Activated CD4-positive, alpha-beta T cell treated with anti-CD3 and anti-CD28 coated beads for 24 hours (primary cell): ENCODE data around the gene UGT1A6.
"Not testable (repeated sequence)": the region's sequence is repeated elsewhere in the genome, so short reads cannot be mapped to it uniquely, and the experiment has no call there.

ENCODE experiments used
- DNase-seq, 2 donors: peaks; one replicate each; pipeline ENCODE4 v3.0.0-alpha.2; 2020; ENCODE audit warnings: low read depth in 2 of 2

The UGT1A6 gene

DNA sequence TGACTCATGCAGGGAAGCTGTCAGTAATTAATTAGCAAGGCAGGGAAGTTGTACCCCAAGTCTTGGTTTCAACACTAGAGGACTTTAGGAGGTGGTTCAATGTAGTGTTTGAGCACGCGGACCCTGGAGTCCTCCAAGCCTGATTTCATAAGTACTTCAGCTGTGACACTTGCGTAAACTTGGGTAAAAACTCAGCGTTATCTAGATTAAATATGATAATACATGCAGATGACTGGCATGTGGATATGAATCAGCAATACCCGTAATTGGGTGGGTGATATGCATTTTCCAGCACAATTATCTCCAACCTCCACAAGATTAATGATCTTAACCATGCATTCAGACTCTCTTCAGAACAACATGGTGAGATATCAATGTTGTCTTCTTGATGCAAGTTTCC is 5.8 kb upstream of the UGT1A6 start:
- no peak for DNase-seq

DNA sequence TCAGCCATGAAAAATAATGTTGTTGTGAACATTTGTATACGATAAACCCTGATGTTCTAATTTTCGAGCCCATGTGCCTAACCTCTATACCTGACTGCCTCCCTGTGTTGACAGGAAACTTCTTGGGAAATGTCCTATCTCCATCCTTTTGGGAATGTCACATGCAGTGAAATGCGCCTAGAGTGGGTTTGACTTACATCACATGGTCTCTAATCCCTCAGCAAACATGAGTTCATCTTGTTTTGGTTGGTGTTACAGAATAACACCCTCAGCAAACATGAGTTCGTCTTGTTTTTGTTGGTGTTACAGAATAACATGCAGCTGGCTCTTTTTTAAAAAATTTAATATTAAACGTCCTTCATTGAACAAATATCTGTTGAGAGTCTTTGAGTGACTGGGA is 4.3 kb upstream of the UGT1A6 start:
- no peak for DNase-seq

DNA sequence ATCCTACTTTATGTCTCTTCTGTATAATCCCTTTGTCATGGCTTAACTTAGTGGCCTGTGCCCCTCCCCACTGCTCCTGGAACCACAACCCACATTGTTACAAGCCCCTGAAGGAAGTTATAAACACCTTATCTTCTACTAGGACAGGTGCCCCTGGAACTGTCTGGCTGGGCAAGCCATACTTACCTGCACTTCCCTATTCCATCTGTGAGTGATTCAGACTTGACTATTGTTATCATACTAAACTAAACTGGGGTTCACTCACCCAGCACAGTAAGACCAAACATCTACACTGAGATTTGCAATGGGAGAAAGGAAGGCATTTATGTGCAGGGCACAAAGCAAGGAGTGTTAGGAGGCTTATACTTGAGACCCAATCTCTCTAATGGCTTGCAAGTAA is 3.7 kb upstream of the UGT1A6 start:
- DNase-seq = no peak

DNA sequence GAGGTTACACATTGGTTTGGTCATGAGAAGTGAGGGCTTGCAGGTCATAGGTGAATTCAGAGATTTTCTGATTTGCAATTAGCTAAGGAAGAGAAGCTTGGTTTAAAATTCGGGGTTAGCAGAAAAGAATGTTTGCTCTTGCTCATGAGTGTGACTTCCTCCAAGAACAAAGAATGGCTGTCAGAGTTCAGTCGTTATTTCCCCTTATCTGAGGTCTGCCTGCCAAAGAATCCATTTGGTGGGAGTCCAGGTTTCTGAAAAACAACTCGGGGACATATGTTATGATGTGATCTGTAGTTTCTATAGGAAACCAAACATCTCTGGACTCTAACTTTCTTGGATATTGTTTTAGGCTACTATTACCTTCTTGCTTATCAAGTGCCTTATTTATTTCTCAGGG is 3.2 kb upstream of the UGT1A6 start:
- no peak for DNase-seq

DNA sequence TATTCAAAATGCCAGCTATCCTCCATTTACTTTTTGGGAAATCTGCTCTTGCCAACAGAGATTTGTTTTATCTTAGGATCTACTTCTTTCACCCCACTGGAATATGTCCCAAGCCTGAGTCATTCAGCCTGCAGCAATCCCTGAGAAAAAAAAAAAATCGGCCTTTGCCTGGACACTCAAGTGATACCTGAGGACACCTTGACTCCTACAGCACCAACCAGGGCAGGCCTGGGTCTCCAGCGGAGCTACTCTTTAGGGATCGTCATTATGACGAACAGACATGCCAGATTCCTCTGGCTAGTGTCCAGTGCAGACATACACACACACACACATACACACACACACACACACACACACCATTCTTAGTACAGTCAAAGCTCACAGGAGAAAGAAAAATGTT is 2.2 kb upstream of the UGT1A6 start:
- no peak for DNase-seq

DNA sequence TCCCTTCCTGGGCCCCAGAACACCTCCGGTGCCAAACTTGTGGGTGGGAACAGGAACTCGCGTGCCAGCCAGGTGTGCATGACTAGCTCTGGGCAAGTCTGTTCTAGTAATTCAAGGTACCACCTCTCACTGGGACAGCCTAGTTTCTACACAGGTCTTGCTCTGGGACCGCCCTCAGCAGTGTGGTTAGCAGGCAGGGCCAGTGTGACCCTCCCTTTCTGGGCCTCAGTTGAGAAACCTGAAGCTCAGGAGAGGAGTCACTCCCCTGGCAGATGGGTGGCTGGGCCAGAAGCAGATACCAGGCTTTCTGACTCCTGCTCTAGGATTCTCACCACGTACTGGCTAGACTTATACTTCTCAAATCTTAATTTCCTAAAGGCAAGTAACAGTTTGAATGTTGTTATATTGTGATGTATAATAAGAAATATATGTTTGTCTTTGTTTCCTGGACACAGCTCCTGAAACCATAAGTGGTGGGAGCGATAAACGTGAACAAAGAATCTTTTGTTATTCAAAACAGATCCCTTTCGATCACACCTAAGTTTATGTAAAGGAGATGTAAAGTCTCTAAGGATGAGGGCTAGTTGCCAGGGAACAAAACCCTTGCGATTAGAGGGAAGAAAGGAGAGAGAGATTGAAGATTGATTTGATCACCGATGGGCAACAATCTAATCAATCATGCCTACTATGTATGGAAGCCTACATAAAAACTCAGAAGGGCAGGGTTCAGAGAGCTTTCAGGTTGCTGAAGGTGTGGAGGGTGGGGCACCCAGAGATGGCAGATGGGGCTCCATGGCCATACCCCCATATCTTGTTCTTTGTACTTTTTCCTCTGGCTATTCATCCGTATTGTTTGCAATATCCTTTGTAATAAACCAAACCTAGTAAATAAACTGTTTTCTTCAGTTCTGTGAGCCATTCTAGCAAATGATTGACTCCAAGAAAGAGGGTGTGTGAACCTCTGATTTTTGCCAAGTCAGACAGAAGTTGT is 952 bp upstream of the UGT1A6 start:
- no peak for DNase-seq

DNA sequence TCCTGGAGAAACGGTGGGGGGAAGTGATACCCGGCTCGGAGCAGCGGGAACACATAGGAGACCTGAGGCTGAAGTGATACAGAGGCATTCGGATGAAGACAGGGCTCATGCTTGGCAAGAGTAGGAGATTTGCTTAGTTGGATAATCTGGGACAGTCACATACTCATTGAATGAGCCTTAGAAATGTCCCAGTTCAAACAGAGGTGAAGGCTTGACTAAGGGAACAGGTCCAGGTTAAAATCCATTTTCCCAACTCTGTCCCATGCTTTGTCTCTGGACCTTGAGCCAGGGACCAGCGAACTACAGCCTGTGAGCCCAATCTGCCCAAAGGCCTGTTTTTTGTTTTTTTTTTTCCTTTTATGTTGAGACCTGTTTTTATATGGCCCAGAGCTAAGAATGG is 1.3 kb downstream of the UGT1A6 start:
- no peak for DNase-seq

DNA sequence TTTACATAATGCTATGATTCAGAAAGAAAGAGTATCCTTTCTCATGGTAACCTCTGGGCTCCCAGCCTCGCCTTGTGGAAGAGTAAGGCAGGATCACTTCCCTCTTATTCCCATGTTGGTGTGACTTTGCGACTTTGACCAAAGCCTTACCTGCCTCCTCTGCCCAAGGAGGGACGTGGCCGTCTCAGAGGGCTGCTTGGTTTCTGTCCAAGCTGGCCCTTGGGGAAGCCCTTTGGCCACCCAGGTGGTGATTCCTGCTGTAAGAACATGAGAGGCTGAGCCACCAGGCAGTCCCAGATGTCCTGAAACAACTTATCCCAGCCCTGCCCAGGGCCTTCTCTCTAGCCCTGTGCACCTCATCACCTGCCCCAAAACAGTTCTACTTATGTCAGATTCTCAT is 6.0 kb downstream of the UGT1A6 start:
- no peak for DNase-seq

DNA sequence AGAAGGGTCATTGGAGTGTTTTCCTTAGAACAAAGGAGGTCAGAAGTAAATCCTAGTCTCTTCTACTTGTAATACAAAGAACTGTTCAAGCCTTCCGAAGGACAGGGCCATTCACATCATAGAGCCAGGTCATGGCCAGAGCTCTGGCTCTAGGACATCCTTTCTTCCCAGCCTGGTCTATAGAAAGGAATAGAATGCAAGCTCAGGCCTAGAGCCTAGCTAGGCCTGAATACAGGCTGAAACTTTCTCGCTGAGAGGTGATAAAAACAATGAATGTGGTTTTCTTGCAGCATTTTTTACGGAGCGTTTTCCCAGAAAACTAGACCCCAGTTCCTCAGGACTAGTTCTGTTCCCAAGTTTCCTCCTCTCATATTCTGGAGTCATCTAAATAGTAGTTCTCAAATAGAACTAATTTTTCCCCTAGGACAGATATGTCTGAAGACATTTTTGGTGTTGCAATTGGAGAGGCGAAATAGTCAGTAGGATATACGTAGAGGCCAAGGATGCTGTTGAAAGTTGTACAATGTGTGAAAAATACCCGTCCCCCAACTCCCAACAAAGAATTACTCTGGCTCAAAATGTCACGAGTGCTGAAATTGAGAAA is 6.8 kb downstream of the UGT1A6 start:
- no peak for DNase-seq

DNA sequence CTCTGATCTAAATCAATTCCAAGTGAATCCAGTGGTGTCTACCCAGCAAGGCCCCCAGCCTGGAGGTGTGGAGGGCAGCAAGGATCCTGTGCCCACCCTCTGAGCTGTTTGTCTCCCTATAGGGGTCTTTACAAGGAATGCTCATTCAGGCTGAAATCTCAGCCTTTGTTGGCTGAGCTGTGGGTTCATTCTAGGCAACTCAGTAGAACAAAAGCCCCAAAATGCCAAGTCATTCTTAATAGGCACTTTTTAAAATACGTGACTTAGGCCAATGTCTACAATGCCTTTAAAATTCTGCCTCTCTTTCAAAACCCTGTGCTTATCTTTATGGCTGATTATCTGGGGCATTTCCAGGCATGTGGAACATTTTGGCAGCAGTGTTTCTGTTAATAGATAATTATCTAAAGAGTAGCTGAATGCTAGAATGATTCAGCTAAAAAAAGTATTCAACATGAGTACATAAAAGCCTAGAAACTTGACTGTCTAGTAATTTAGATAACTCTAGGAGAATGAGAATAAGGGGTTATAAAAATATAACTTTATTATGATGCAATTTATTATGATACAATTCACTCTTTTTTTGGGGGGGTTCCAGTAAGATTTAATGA is 7.4 kb downstream of the UGT1A6 start:
- DNase-seq = no peak

DNA sequence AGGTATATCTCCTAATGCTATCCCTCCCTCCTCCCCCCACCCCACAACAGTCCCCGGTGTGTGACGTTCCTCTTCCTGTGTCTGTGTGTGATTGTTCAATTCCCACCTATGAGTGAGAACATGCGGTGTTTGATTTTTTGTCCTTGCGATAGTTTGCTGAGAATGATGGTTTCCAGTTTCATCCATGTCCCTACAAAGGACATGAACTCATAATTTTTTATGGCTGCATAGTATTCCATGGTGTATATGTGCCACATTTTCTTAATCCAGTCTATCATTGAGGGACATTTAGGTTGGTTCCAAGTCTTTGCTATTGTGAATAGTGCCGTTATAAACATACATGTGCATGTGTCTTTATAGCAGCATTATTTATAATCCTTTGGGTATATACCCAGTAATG is 8.2 kb downstream of the UGT1A6 start:
- not testable (repeated sequence) for DNase-seq

DNA sequence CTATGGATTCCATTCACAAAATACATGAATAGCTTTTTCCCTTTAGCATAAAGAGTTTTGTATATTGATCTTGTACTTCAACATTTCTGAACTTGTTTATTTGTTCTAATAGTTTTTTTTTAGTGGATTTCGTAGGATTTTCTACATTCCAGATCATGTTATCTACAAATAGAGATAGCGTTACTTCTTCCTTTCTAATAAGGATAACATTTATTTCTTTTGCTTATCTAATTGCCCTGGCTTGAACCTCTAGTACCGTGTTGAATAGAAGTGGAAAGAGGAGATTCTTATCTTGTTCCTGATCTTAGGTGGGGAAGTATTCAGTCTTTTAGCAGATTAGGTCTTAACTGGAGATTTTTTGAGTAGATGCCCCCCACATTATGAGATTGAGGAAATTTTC is 9.5 kb downstream of the UGT1A6 start:
- no peak for DNase-seq

DNA sequence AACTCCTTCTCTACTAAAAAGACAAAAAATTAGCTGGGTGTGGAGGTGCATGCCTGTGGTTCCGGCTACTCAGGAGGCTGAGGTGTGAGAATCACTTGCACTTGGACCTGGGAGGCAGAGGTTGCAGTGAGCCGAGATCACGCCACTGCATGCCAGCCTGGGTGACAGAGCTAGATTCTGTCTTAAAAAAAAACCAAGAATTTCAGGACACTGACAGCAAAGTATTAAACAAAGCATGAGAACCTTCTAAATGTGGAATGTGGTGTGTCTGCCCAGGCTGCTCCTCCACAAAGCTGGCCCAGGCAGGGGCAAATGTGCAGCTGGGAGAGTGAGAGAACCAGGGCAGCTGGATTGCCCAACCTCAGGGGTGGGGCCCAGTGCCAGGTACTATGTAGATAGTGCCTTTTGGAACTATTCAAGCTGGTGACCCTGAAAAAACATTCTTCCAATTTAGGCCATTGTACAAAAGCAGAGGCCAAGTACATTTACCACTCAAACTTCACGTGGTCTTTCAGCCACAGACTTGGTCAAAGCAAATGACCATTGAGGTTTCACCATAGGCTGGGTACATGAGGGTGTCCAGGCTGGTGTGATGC is 13.3 kb downstream of the UGT1A6 start:
- DNase-seq = no peak

DNA sequence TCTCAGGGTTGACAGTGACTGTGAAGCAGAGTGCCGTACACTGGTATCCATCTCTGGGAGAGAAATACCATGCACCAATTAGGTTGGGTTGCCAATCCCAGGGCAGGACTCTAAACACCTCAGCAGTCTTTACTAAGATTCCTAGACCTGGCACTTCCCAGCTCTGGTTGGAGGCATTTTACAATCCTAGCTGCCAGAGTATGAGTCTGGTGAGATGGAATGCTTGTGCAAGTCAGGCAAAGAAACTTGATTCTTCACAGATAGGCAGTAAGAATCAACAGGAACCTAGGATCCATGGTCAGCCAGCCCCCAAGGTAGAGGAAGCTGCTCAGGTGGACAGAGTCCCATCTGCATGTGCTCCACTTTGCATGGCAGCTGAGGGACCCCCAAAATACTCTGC is 14.0 kb downstream of the UGT1A6 start:
- DNase-seq = no peak

DNA sequence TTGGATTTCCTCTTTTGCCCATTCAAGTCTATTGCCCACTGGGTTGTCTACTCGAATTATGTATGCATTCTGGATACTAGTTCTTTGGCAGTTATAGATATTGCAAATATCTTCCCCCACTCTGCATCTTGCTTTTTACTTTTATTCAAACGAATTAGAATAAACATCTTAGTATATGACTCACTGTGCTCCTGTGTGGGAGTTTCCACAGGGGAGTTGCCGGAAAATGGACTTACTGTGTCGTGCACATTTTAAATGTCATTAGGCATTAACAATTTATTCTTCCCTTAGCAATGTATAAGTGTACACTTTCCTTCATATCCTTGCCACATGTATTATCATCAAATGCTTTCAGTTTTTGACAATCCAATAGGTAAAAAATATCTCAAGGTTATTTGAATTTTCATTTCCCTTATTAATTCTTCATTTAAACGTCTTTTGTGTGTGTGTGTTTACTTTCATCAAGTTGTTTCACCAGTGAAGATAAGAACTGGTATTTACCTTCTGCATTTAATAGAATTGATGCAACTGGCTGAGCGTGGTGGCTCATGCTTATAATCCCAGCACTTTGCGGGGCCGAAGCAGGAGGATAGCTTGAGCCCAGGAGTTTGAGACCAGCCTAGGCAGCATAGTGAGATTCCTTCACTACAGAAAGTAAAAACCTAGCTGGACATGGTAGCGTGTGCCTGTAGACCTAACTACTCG is 15.4 kb downstream of the UGT1A6 start:
- DNase-seq = no peak

DNA sequence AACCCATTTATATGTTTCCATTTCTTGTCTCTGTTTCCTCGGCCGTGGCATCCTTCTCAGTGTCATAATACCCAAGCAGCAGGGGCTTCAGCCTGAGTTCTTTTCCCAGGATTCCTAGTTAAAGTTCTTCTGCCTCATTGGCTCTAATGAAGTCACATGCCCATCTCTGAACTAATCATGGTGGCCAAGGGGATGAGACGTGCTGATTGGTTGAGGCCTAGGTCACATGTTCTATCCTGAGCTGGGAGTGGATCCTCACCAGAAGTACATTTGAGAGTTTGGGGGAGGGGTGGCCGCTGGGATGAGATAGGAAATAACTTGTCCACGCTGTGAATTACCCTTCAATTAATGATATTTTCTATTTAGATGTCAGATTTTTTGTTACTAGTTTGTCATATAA is 16.3 kb downstream of the UGT1A6 start:
- DNase-seq = no peak

DNA sequence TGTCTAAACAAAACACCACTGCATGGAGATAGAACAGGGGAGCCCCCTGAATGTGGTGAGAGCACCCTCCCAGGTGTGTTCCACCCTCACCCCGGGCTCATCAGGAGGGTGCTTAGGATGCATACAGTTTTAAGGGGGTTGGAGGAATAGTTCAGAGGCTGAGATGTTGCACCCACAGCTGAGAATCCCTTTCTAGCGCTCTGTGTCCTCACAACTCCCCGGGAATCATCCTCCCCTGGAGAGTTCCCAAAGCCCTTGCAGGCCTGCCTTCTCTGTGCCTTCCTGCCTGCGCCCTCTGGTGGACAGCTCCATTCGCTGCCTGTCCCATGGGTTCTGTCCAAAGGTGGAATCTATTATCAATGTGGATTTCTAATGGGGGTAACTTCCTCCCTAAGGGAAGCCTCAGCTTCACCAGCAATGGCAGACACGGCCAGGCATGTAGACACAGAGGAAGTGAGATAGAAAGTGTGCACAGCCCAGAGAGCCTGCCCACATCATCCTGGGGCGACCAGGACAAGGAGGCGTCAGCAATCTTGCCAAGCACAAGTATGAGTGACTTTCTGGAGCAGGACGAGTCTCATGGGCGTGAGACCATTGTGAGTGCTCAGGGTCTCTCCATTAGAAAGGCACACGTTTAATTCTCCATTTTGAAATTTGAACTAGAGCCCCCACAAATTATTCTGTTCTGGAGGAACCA is 18.8 kb downstream of the UGT1A6 start:
- DNase-seq = peak; percentile 52 to 65

DNA sequence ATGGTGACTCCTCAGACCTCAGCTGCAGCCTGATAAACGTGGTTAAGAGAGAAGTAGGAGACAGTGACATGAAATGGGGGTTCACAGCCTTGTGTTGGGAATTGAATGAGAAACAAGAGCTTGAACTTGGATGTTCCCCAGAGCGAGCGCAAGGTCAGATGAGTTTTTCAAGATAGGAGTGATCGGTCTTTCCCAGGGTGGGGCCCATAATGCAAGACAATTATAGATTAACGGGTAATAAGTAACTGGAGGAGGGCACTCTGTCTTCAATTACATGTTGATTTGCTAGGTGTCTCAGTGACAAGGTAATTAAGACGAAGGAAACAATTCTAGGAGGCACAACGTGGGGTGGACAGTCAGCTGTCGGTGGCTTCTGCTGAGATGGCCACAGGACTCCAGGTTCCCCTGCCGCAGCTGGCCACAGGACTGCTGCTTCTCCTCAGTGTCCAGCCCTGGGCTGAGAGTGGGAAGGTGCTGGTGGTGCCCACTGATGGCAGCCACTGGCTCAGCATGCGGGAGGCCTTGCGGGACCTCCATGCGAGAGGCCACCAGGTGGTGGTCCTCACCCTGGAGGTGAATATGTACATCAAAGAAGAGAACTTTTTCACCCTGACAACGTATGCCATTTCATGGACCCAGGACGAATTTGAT is 20.0 kb downstream of the UGT1A6 start, which contains the start of gene UGT1A5:
Gene UGT1A5, plus strand, starts transcription at position 297 of the 651 bp plus-strand sequence. Its CDS starts 85 bp downstream, at position 382.
- no peak for DNase-seq

DNA sequence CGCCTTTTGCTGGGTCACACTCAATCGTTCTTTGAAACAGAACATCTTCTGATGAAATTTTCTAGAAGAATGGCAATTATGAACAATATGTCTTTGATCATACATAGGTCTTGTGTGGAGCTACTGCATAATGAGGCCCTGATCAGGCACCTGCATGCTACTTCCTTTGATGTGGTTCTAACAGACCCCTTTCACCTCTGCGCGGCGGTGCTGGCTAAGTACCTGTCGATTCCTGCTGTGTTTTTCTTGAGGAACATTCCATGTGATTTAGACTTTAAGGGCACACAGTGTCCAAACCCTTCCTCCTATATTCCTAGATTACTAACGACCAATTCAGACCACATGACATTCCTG is 20.5 kb downstream of the UGT1A6 start:
- no peak for DNase-seq

DNA sequence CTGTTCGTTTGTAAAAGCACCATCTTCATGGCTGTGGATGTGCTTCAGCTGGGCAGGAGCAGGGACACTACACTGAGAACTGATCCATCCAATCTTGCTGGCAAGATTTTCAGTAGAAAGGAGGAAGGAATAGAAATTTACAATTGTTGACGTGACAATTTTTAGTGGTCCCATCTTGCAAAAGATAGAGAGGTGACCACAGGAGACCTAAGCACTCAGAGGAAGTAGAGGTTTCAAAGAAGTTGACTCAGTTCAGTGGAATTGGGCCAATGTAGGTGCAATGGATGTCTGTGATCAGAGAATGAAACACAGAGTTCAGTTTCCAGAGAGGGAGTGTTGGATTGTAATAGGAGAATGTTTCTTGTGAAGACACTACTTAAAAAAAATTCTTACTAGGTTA is 21.4 kb downstream of the UGT1A6 start:
- no peak for DNase-seq

DNA sequence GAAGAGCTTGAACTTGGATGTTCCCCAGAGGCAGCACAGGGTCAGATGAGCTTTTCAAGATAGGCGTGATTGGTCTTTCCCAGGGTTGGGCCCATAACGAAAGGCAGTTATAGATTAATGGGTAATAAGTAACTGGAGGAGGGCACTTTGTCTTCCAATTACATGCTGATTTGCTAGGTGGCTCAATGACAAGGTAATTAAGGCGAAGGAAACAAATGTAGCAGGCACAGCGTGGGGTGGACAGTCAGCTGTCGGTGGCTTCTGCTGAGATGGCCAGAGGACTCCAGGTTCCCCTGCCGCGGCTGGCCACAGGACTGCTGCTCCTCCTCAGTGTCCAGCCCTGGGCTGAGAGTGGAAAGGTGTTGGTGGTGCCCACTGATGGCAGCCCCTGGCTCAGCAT is 25.9 kb downstream of the UGT1A6 start, which contains the start of gene UGT1A4:
Gene UGT1A4, plus strand, starts transcription at position 185 of the 400 bp plus-strand sequence. Its CDS starts 85 bp downstream, at position 270.
- no peak for DNase-seq
